Middle frontal gyrus (tissue), 1 donor: ENCODE results near the gene ZCCHC13.
"Not testable (repeated sequence)": the region's sequence is repeated elsewhere in the genome, so short reads cannot be mapped to it uniquely, and the experiment has no call there.

Experiments
- DNase-seq: peaks from one replicate; pipeline ENCODE4 v3.0.0-alpha.2; 2015; ENCODE audit warnings: low spot score; ENCODE audit errors: extremely low spot score

Gene ZCCHC13

DNA sequence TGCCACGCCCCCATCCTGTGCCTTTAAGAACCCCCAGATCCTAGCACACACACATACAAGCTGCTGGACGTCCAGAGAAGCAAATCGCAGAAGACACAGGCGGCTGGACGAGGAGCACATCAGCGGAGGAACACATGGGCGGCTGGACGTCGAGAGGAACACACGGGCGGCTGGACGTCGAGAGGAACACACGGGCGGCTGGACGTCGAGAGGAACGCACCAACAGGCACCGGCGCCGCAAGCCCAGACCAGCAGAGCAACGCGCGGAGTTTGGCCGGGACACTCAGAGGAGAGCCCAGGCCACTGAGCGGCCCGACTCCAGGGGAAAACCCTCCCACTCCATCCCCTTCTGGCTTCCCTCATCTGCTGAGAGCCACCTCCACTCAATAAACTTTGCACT, 17.2 kb downstream of the ZCCHC13 start:
- DNase-seq, result no peak

DNA sequence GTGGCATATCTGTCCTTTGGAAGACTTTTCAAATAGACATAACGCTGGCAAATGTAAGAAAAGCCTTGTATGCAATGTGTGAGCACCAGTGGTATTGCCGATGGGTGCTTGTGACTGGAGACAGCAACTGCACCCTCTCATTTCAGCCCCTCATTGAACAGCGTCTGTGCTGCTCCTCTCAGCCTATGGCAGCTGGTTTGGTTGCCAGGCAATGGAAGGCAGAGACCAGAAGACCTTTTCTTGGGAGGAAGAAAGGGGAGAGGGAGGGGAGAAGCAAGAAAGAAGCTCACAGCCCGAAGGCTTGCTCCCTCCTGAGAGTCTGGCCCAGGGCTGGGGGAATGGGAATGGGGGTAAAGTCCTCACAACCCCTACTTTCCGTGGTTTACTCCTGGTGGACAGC, 20.2 kb downstream of the ZCCHC13 start:
- no peak for DNase-seq

DNA sequence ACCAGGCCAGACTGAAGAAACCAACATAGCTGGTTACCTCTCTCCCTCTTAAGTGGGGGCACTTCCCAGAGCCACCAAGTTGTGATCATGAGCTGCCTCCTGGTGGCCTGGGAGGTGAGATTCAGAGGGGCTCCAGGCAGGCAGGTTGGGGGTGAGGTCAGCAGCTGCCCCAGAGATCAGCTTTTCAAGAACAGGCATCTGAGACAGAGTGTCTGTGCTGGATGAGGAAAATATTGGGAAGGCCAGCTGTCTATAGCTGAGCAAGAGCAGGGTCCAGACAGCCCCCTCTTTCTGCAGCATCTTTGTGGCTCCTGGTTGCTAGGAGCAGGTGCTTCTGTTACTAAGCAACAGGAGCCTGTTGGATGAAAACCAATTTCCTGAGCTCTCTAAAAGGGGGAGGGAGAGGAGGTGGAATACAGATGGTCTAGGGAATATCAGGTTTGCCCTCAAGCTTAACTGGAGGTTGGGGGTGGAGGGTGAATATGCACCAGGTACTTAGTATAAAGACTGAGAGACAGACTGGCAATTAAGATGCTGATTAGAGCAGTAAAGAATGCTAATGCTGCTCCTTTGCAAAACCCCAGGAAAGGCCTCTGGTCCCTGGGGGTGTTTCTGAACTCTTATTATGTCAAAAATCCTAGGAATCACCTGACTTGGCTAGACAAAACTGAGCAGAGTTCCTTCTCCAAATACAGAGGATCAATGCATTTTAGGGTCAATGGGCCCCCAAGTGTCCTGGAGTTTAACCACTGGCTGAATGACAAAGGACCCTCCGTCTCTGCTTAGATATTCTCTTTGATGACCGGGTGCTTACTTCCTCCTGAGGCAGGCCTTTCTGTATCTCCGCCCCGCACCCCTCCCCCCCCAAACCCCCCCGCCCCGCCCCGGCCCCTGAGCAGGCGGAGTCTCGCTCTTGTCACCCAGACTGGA, 21.4 kb downstream of the ZCCHC13 start:
- no peak for DNase-seq

DNA sequence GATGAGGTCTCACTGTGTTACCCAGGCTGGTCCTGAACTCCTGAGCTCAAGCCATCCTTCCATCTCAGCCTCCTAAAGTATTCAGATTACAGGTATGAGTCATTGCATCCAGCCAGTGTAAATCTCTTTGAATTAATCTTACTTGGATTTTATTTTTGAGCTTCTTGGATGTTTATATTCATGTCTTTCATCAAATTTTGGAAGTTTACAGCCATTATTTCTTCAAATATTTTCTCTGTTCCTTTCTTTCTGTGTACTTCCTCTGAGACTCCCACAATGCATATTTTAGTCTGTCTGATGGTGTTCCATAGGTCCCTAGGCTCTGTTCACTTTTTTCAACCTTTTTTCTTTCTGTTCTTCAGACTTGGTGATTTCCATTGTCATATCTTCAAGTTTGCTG, 34.9 kb downstream of the ZCCHC13 start:
- no peak for DNase-seq

DNA sequence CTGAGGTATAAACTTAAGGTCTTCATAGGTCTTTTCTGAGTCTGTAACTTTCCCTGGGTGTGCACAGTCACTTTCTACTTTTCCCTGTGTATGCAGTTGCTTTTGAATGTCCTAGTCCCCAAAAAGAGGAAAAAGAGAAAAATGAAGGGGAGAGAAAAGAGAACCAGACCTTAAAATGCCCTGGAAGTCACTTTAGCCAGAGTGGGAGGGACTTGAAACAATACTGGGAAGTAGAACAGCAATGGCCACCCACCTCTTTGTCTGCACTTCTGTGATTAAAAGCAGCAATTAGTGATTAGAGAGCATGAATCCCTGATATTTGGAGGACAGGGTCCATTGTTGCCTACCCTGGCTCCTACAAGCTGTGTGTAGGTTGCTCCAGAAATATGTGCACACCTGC, 36.1 kb downstream of the ZCCHC13 start:
- DNase-seq, result no peak

DNA sequence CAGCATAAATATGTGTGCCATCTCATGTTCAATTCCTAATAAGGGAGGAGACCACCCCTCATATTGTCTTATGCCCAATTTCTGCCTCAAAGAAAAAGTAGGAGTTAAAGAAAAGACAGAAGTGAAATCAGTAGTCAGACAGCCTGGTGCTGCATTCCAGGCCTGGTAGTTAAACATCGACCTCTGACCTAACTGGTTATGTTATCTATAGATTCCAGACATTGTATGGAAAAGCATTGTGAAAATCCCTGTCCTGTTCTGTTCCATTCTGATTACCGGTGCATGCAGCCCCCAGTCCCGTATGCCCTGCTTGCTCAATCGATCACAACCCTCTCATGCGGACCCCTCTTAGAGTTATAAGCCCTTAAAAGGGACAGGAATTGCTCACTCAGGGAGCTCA, 38.2 kb downstream of the ZCCHC13 start:
- not testable (repeated sequence) for DNase-seq

DNA sequence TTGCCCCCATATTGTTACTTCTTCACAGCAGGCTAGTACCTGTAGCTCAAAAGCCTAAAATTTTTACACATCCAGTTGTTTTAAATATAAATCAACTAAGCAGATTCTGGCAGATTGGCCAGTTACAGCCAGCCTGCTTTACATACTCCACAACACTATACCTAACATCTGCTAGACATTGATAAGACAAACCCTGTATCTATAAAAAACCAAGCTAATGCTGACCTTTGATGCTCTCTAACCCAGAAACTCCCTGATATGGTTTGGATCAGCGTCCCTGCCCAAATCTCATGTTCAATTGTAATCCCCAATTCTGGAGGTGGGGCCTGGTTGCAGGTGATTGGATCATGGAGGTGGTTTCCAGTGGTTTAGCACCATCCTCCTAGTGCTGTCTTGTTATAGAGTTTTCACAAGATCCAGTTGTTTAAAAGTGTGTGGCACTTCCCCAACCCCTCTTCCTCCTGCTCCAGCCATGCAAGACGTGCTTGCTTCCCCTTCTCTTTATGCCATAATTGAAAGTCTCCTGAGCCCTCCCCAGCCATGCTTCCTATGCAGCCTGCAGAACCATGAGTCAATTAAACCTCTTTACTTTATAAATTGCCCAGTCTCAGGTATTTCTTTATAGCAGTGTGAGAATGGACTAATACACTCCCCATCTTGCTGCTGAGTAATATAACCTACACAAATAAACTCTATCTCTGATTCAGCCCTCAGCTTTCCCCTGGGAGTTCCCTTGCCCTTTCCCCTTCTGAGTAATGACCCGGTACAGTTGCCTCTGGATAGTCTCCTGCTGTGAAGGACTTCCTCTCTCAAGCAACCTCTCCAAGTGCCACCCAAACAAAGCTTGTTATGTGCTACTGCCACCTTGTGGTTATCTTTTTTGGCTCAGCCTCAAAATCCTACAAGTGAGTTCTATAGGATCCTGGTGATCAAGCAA, 39.6 kb downstream of the ZCCHC13 start:
- DNase-seq, result no peak

DNA sequence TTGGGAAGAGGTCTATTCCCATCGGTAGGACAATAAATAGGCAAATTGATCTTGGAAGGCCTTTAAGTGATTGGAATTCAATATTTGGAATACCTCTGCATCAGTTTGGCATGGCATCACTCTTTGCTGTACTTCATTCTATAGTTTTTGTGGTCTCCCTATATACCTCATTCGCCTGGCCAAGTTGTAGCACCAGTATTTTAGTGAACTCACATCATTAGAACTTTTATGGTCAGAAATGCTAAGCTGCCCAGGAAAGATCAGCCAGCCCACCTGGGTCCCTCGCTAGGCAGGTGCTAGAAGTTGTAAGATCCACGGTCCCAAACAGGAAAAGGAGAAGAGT, 40.3 kb downstream of the ZCCHC13 start:
- no peak for DNase-seq

DNA sequence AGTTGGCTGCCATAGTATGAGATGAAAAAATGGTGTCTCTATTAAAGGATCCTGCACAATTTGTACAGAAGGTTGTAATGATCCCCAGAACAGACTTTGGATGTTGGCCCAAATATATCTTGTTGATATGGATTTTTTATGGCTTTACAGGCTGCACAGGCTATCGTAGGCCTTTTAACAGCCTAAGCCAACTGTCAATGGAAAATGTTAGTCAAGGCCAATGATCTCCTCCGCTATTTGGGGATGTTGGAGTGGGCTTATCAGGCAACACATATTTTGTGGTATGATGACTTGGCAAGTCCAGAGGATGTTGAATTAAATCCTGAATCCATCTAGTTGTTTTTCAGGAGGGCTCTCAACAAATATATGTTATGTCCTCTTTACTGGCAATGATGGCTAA, 42.1 kb downstream of the ZCCHC13 start:
- no peak for DNase-seq

DNA sequence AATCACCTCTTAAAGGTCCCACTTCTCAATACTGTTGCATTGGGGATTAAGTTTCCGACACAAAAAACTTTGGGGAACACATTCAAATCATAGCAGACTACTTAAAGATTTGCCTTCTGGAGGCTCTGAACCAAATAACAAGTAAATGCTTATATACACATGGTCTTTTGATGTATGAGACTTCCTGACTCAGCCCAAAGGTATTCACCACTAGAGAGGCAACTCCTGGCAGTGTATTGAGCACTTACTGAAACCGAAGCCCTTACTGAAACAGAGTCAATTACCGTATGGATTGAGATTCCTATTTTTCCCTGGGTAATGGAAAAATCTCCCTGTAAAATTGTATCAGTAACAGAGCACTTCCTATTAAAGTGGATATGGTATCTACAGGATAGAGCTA, 45.4 kb downstream of the ZCCHC13 start:
- DNase-seq, result no peak

DNA sequence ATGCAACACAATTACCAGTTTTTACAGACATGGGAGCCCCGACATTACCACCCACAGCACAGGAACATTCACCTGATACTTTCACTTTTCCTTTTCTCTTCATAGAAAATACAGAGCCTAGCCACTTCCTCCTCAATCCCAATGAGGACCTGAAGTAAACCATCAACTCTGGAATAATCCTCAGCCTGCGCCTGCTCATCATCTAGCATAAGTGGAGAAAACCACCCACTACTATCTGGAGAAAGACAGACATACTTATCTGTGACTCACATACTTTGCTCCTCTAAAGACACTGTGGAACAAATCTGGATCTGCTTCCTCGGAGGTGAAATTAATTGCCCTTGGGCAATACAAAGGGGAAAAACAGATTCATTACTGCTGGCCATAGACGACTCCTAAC, 47.8 kb downstream of the ZCCHC13 start:
- no peak for DNase-seq

DNA sequence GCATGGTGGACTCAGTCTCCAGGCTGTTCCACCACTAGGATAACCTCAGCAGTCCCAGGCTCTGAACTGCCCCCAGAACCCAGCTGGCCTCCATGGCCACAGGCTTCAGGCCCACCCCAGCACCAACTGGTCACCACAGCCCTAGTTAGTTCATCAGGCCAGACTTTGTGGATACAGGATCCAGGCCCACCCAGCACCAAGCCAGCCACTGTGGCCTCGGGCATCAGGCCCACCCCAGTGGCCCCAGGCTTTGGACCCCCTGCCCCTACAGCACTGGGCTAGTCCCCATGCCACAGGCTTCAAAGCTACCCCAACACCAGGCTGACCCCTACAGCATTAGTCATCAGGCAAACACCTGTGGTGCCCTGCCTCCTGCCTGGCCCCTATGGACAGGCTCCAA, 50.0 kb downstream of the ZCCHC13 start:
- DNase-seq, result no peak
